ENCODE measurements around the gene TIMM13. TPM values are rescaled to one million over a fixed set of nuclear protein-coding genes. Genes with fewer than 3 reads are reported as not detected.

TIMM13 gene
- total RNA-seq, 1 experiment from 2014 or later: 129 TPM

- TF ChIP-seq EZH2phosphoT487 (IDR thresholded peaks at IDR 0.05; ENCODE audit: borderline replicate concordance, low read length): no peak
- no peak for TF ChIP-seq EZH2 (IDR thresholded peaks at IDR 0.05; ENCODE audit: low read length, unreplicated experiment)
- no peak for TF ChIP-seq CTCF (conservative IDR thresholded peaks at IDR 0.05; ENCODE audit: low read depth, low read length)
- Histone ChIP-seq H3K27ac (ENCODE audit: low read length) (no peak overlapping the region), H3K27me3 (ENCODE audit: low read length) (no peaks in the 10 kb centered on the region), H3F3A (ENCODE audit: low read length, unreplicated experiment) (no peaks in the 10 kb centered on the region), H3K79me2 (ENCODE audit: low read length) (peaks cover 87% of the 10 kb centered on the region), H4K20me1 (ENCODE audit: low read length) (peaks cover 20% of the 10 kb centered on the region; the same call in 1 of the 2 replicates), H3K4me3 (ENCODE audit: low read length) (no peak overlapping the region), H3K4me2 (ENCODE audit: low read length) (no peak overlapping the region), H3K9ac (ENCODE audit: low read length) (no peak overlapping the region), H3K36me3 (ENCODE audit: low read depth, low read length) (no peaks in the 10 kb centered on the region), H3K4me1 (ENCODE audit: insufficient read depth, low read length) (peaks cover 11% of the 10 kb centered on the region; the same call in 1 of the 2 replicates), H3K9me2 (replicated peaks; ENCODE audit: low read length) (no peaks in the 10 kb centered on the region), H3K9me3 (ENCODE audit: low read length) (no peaks in the 10 kb centered on the region), H2AFZ (ENCODE audit: low read length) (no peak overlapping the region)
- intact Hi-C loops (cut with micrococcal nuclease): no loop called here
- no peak for DNase-seq
- no peak for ATAC-seq
- BruUV-seq (replicated peaks): no TSS peak
- ChIA-PET POLR2A (ENCODE audit: unreplicated experiment) (interaction anchor here (0.6 to 1.0 kb wide), 2 partner anchors 23 to 157 kb away, joined by 3 to 11 read pairs; no protein-coding TSS in a partner anchor), CTCF (no interaction called here)
These were observed 26.1 kb upstream of the TIMM13 start for GRCh38 chr19:2453431-2454025.

DNA sequence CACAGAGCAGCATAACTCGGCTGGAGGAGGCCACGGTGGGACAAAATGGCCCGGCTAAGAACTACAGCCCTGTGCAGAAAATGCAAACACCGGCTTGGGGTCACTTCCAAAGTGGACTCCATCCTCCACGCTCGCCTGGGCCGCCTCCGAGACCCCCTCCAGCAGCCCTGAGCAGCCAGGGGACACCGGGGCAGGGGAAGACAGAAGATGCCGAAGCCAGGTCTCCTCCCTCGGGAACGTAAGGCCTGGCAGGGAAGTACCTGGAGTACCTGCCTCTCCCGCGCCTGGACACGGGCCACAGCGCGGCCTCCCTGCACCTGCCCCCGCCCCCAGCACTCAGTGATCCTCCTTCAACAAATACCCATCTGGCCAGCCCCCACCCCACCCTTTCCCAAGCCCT, 24.4 kb upstream of the TIMM13 start:
- no peak overlapping the region for H3K4me2 ChIP-seq (ENCODE audit: low read length)
- H3K79me2 ChIP-seq (ENCODE audit: low read length): peaks cover 94% of the 10 kb centered on the region
- no peaks in the 10 kb centered on the region for H3F3A ChIP-seq (ENCODE audit: low read length, unreplicated experiment)
- no peak overlapping the region for H2AFZ ChIP-seq (ENCODE audit: low read length)
- peaks cover 20% of the 10 kb centered on the region; the same call in 1 of the 2 replicates for H4K20me1 ChIP-seq (ENCODE audit: low read length)
- H3K4me3 ChIP-seq (ENCODE audit: low read length): no peak overlapping the region
- H3K36me3 ChIP-seq (ENCODE audit: low read depth, low read length): no peaks in the 10 kb centered on the region
- no peak overlapping the region for H3K9ac ChIP-seq (ENCODE audit: low read length)
- ATAC-seq (no peak), DNase-seq (no peak)
- H3K9me2 ChIP-seq (replicated peaks; ENCODE audit: low read length): no peaks in the 10 kb centered on the region
- no peaks in the 10 kb centered on the region for H3K9me3 ChIP-seq (ENCODE audit: low read length)
- H3K27me3 ChIP-seq (ENCODE audit: low read length): no peaks in the 10 kb centered on the region
- CTCF ChIA-PET: no interaction called here
- BruUV-seq (replicated peaks): no TSS peak
- POLR2A ChIA-PET (ENCODE audit: unreplicated experiment): no interaction called here
- intact Hi-C loops (cut with micrococcal nuclease): no loop called here
- TF ChIP-seq EZH2phosphoT487 (IDR thresholded peaks at IDR 0.05; ENCODE audit: borderline replicate concordance, low read length) (no peak), EZH2 (IDR thresholded peaks at IDR 0.05; ENCODE audit: low read length, unreplicated experiment) (no peak), CTCF (conservative IDR thresholded peaks at IDR 0.05; ENCODE audit: low read depth, low read length) (no peak)
- H3K27ac ChIP-seq (ENCODE audit: low read length): no peak overlapping the region
- H3K4me1 ChIP-seq (ENCODE audit: insufficient read depth, low read length): peaks cover 11% of the 10 kb centered on the region; the same call in 1 of the 2 replicates

DNA sequence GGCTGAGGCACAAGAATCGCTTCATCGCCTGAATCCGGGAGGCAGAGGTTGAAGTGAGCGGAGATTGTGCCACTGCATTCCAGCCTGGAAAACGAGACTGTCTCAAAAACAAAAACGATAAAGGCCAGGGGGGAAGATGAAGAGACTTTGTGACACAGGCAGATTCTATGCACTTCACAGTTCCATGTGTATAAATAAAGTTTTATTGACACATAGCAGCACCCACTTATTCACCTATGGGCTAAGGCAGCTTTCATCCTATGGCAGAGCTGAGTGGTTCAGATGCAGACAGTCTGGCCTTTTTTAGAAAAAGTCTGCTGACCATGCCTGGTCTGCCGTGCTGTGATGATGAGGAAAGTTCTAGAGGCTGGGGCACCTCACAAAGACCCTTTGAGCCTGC, 23.8 kb upstream of the TIMM13 start:
- intact Hi-C loops (cut with micrococcal nuclease): no loop called here
- Histone ChIP-seq H3K27ac (ENCODE audit: low read length) (no peak overlapping the region), H3K79me2 (ENCODE audit: low read length) (peaks cover 95% of the 10 kb centered on the region), H3K36me3 (ENCODE audit: low read depth, low read length) (no peaks in the 10 kb centered on the region), H3F3A (ENCODE audit: low read length, unreplicated experiment) (no peaks in the 10 kb centered on the region), H3K9me3 (ENCODE audit: low read length) (no peaks in the 10 kb centered on the region), H3K4me1 (ENCODE audit: insufficient read depth, low read length) (peaks cover 11% of the 10 kb centered on the region; the same call in 1 of the 2 replicates), H3K27me3 (ENCODE audit: low read length) (no peaks in the 10 kb centered on the region), H3K9me2 (replicated peaks; ENCODE audit: low read length) (no peaks in the 10 kb centered on the region), H2AFZ (ENCODE audit: low read length) (no peak overlapping the region), H3K4me3 (ENCODE audit: low read length) (no peak overlapping the region), H3K4me2 (ENCODE audit: low read length) (no peak overlapping the region), H3K9ac (ENCODE audit: low read length) (no peak overlapping the region), H4K20me1 (ENCODE audit: low read length) (peaks cover 20% of the 10 kb centered on the region; the same call in 1 of the 2 replicates)
- POLR2A ChIA-PET (ENCODE audit: unreplicated experiment): no interaction called here
- TF ChIP-seq EZH2 (IDR thresholded peaks at IDR 0.05; ENCODE audit: low read length, unreplicated experiment) (no peak), EZH2phosphoT487 (IDR thresholded peaks at IDR 0.05; ENCODE audit: borderline replicate concordance, low read length) (no peak), CTCF (conservative IDR thresholded peaks at IDR 0.05; ENCODE audit: low read depth, low read length) (no peak)
- ATAC-seq (no peak), DNase-seq (no peak)
- CTCF ChIA-PET: no interaction called here
- BruUV-seq (replicated peaks): no TSS peak

Data from PC-3 (cell line).